ENCODE results near the gene ANKMY2.

GRCh38 chr7:16661924-16662323 is 16.4 kb upstream of the ANKMY2 start:
- TF ChIP-seq CTCF (IDR thresholded peaks at IDR 0.05): no peak
- no peak for TF ChIP-seq EZH2phosphoT487 (IDR thresholded peaks at IDR 0.05)
- no peak for TF ChIP-seq EZH2 (IDR thresholded peaks at IDR 0.05)
